Stimulated activated CD8-positive, alpha-beta memory T cell treated with anti-CD3 and anti-CD28 coated beads, Interleukin-4, amount 100 ng/mL, for 1 hour (primary cell): ENCODE data around the gene TNFRSF13B.
"Not testable (repeated sequence)": the region's sequence is repeated elsewhere in the genome, so short reads cannot be mapped to it uniquely, and the experiment has no call there.

Experiments used
- DNase-seq, 2 donors: peaks; one replicate each; pipeline ENCODE4 v3.0.0-alpha.2; 2020; ENCODE audit warnings: low read depth in 2 of 2, low spot score in 1 of 2

The TNFRSF13B gene

DNA sequence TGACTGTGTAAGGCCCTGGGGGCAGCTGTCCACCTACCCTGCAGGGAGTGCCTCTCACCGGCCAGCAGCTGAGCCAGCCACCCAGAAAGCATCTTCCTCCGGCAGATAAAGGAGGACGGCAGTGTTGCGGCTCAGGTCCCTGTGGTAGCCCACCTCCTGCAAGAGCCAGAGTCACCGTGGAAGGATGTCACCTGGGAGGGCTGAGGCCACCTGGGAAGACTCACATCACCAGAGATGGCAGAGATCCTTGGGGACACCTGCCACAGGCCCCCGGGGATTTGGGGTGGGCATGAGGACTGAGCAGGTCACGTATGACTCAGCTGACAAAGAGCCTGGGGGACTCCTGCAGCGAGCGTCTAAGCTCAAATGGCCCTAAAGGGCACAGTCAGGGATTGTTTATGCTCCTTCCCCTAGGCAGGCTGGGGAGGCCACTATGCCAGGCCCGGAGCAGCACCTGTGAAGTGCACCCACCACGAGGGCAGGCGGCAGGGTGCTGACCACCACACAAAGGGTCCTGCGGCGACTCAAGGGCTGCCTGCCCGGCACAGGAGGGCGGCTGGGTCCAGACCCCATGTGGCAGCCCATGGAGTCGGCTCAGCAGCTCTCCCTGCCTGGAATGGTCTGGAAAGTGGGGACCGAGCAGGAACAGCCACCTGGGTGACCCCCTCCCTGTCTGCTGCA lies 44.1 kb downstream of the TNFRSF13B start:
- DNase-seq: no peak

DNA sequence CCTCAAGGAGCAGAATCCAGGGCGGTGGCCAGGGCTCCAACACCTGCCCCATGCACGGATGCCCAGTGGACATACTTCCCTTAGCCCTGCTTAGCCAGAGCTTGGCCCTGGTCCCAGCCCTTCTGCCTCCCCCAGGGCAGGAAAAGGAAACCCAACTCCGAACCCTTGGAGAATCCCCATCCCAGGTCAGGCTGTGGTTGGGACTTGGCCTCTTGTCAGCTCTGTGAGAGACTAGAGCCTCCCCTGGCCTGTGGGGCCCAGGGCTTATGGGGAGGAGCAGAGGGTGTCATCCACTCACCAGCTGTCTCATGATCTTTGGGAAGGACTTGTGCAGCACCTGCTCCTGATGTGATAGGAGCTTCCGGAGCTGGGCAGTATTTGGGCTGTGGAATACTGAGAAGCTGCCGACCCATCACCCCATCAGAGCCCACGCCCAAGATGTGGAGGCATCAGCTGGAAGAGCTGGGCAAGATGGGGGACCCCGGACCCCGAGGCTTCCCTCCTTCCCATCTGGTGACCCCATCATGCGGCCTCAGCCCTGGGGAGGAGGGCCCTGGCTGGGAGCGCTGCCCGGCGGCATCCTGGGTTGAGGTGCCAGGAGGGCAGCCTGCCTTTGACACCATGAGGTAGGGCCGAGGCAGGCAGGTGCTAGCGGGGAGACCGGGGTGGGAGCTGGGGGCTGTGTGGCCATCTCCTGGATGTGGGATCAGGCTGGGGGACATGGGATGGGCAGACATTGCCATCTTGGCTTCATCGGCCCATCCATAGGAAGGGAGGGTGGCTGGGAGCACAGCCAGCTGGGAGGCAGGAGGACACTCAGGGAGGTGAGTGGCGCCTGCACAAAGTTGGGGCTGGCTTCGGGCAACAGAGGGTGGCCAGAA lies 45.1 kb downstream of the TNFRSF13B start:
- no peak for DNase-seq

DNA sequence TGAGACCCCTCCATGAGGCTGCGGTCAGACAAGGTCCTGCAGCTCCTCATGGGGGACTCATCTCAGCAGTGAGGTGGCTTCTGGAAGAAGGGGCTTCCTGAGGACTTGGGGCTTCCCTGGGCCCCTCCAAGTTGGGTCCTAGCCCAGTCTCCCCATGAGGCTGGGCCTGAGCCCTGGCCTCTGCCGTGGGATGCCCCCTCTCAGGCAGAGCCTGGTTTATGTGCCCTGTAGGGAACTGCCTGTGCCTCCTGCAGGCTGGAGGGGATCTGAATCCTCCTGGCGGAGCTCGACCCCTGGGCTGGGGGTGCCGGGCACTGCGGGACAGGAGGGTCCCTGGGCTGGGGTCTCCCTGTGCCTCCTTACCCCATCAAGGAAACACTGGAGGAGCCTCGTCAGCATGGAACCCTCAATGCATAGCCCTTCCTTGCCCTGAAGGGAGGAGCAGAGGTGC lies 45.8 kb downstream of the TNFRSF13B start:
- DNase-seq: no peak

DNA sequence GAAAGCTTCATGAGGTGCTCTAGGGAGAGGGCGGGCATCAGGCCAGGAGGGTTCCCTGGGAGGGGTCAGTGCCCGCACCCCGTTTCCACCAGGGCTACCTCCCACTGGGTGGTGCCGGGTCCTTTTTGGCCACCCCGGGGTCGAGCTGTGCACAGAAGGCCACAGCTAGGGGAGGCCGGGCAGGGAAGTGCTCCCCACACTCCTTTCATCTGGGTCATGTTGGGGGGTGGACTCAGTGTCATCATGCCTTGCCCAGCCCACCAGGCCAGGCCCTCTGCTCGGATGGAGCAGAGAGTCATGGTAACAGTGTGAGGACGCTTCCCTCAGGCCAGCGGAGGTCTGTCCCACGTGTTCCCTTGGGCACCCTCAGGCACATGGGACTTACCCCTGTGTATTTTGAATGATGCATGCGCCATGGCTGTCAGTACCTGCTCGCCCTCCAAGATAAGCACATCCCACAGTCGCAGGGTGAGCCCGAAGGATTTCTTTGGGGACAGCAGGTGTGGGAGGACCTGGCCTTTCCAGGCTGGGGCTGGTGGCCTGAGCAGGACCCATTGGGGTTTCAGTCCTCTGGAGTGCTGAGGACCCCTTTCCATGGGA lies 46.4 kb downstream of the TNFRSF13B start:
- no peak for DNase-seq

DNA sequence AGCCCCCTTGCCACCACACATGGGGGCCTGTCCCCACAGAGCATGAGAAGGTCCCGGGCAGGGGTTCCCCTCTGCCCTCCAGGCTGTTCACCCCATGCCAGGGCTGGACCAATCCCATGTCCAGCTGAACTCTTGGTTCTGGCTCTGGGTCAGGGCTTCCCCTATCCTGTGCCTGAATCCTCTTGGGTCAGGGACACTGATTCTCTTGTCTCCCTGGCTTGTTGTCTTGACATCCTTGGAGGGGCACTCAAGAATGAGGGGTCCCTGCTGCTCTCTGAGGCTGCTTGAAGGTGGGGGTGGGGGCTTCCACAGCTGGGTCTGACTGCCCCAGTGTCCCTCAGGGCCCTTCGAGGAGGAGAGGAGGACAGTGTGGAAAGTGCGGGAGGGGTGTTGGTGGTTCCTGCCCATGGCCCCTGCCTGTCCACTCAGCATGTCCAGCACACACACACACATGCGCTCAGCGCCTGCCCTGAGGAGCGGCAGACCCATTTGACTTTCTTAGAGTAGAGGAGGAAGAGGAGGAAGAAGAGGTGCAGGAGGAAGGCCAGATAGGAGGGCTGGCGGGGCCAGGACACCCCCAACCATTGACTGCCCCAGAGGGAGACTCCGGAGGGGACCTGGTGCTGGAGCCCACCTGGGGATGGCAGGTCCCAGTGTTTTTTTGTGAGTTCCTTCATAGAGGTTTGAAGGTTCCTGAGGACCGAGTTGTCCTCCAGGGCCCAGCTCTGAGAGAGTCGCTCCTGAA lies 47.0 kb downstream of the TNFRSF13B start:
- no peak for DNase-seq

DNA sequence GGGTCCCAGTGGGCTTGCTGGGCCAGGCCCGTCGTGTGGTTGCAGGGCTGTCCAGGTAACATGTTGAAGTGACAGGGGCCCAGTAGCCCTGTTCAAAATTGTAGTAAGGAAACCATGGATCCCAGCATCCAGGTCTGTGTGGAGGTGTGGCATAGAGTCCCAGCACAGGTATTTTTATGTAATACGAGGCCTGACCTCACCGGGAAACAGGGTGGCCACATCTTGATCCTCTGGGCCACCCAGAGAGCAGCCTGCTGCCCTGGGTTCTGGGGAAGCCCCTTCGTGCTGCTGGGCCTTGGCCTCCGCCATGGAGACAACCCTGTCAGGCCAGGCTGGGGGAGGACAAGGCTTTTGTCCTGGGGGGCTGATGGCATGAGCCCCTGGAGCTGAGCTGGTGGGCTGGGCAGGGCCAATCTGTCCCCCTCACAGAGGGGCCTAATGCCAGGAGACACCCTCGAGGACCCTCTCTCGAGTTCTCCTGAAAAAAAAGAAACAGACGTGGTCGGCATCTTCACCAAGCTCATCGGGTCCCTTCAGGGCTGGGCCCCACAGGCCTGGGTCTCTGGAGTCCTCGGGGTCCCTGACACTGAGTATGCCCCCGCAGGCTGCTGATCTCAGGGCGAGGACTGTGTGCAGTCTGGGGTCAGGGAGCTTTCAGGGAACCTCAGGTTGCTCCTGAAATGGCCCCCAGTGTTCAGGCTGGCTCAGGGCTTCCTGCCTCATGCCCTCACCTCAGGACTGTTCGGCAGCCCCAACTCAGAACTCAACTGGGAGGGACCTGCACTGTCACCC lies 47.8 kb downstream of the TNFRSF13B start:
- no peak for DNase-seq

DNA sequence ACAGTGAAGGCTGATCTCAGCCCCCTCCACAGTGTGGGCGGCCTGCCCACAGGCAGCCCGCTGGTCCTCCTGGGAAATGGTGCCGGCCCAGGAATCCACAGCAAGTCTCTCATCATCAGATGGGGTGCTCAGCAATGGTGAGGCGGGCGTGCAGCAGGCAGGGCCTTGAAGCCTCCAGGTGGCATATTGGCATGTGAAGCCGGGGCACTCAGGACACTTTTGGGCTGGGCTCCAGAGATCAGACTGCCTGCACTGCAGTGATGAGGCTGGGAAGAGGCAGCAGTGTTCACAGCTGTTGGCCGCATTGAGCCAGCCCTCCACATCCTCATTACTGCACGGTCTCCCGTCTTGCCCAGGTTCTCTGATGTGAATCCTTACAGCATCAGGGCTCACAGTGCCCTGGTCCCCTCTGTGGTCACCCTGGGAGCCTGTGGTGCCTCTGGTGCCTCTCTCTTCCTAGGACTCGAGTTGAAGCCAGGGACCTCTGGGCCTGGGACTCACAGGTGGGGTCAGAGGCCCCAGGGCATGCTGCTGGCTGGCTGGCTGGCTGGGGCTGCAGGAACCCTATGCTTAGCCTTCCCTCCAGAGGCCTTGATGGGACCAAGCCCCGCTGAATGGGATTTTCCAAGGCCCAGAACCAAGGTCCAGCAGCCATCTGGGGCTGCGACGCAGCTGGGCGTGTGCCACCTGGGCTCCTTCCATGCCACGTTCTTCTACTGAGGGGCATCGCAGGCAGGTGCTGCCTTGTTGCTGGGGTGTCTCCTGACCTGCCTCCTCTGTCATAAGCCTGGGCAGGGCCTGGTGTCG lies 48.6 kb downstream of the TNFRSF13B start:
- DNase-seq: no peak

DNA sequence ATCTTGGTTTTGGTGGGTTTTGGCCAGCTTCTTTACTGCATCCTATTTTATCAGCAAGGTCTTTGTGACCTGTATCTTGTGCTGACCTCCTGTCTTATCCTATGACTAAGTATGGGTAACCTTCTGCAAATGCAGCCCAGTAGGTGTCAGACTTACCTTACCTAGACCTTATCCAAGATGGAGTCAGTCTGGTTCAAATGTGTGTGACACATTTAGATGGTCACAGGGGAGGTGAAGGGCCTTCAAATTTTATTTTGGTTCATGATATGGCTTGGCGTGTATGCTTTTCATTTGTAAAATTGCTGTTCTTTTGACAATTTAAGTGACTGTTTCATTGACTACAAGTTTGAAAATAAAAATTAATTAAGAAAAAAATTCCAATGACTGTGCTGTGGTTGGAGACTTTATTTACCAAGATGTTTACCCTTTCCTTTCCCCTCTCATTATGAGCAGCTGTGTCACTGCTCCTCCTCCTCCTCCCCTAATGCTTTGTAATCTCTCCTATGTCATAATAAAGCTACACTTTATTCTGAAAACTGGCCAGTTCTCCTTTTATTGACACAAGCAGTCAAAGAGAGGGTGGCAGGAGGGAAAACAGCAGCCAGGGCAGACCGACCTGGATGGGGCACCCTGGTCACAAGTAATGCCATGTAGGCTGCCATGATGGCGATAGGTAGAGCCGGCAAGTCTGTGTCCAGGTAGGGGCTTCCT lies 49.4 kb downstream of the TNFRSF13B start:
- no peak for DNase-seq

DNA sequence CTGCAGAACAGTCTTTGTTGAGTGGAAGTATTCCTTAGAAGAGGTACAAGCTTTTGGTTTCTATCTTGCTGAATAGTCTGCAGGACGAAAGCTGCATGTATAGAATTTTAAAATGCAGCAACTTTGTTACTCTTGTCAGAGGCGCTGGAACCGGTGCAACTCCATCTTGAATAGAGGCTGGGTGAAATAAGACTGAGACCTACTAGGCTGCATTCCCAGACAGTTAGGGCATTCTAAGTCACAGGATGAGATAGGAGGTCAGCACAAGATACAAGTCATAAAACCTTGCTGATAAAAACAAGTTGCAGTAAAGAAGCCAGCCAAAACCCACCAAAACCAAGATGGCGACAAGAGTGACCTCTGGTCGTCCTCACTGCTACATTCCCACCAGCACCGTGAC lies 50.5 kb downstream of the TNFRSF13B start:
- DNase-seq: not testable (repeated sequence)

DNA sequence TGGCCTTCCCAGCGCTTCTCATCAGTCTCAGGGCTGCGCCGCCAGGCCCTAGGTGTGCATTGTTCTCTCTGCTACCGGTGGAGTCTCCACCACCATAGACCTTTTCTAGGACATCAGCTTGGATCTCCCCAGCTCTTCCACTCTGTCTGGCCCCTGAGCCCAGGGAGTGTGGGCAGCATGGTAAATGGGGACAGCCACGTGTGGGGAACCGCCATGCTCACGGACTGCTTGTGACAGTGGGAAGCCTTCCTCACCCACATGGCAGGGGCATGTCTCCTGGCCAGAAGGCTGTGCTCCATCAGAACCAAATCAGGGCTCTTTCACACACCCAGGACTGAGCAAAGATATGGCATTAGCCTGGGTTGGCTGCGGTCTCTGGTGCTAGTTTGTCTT lies 51.3 kb downstream of the TNFRSF13B start:
- DNase-seq: no peak

DNA sequence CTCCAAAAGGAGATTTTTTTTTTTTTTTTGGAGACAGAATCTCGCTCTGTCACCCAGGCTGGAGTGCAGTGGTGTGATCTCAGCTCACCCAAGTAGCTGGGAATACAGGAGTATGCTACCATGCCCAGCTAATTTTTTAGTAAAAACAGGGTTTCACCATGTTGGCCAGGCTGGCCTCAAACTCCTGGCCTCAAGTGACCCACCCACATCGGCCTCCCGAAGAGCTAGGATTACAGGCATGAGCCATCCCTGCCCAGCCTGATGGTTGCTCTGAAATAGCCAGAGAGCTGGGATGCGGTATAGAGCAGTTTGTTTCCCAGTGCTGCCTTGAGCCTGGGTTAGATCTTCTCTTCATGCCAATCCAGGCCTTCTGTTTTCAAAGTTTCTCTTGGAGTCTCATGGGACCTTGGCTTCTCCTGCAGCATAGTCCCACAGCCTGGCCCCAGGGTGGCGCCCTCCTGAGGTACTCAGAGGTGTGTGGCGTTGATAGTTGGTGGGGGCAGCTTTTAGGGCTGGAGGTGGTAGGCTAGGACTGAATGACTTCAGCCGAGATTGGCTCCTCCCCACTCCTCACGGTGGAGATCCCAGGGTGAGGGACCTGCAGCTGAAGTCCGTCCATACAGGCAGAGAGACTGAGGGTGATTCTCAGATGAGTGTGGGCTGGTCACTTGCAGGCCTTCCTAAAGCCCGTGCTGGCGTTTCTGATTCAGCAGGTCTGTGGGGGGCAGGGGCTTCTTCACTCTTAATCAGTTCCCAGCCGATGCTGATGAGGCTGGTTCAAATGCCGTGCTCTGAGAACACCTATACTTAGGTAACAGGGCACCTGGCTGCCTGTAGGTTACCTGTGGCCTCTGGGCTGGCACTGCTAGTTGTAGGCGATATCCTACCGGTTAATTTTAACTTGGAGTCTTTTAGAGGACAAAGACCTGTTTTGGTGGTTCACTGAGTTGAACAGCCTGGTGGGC lies 52.0 kb downstream of the TNFRSF13B start:
- DNase-seq: no peak

DNA sequence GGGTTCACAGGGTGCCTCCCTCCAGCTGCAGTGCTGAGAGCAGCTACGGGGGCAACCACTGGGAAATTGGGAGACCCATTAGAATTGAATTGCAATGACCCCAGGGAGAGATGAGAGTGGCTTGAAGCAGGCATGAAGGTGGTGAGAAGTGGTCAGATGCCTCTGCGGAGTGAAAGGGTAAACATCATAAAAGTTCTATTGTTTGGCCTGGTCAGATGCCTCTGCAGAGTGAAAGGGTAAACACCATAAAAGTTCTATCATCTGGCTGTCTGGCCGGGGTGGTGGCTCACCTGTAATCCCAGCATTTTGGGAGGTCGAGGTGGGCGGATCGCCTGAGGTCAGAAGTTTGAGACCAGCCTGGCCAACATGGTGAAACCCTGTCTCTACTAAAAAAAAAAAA lies 53.5 kb downstream of the TNFRSF13B start:
- no peak for DNase-seq

DNA sequence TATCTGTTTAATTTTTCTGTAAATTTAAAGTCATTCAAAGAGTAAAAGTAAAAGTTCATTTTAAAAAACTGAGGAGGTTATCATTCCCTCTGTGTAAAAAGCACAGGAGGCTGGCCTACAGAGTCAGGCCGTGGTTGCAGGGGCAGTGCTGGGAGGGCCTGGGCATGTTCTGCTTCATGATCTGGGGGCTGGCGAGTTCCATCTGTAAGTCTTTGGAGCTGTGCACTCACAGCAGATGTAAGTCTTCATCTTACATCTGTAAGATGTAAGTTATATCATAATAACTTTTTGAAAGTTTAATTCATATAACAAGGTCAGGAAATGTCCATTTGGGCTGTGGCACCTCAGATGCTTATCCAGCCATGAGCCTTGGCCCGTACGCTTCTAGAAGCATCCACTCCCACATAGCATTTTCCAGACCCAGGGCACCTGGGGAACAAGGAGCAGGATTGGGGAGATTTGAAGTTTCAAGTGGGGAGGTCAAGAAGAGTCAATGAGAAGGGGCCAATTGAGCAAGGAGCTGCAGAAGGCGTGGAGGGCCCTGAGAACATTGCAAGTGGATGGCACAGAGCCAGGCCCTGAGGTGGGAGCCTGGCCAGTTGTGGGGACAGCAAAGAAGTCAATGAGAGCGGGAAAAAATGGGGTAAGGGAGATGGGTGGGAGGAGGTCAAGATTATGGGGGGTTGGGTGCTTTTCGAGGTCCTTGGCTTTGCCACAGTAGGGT lies 54.1 kb downstream of the TNFRSF13B start:
- DNase-seq: no peak

DNA sequence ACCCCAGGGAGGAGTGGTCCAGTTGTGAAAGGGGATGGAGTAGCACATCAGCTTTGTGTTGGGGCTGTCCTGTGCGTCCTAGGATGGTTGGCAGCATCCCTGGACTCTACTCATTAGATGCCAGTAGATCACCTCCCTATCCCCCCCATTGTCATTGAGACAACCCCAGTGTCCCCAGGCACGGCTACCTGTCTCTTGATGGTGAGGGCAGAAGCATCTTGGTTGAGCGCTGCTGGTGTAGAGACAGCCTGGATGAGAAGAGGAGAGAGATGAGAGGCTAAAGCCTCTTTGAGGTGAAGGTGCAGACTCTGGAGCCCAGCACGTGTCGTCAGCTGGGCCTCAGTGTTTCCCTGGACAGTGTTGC lies 55.4 kb downstream of the TNFRSF13B start:
- DNase-seq: no peak

DNA sequence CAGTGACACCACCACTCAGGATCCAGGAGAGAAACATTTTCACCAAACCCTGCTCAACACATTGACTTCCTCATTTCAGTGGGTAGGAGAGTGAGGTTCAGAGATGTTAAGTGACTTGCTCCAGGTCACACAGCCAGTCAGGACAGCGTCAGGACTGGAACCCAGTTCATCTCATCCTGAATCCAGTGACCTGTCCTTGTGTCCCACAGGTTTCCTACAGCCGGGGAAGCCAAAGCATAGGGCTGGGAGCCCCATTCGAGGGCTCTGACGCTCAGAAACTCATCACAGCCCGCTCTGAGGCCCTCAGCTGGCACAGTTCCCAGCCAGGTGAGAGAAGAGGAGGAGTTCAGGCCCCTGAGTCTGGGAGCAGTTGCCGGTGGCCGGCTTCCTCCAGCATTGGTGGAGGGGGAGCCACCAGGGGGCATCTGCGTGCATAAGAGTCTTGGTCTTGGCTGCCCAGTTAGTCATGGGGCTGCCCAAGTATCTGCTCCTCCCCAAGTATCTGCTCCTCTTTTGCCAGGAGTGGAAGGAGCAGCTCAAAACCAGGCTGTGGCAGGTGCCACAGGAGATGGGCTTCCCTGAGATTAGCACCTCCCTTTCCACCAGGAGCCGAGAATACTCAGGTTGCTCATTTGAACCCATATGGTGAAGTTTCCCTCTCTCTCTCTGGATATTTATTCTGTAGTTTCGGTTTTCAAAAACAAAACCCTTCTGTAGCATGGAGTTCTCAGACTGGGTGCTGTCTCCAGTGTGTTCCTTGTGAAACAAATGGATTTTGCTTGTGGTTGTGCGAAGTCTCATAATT lies 56.0 kb downstream of the TNFRSF13B start:
- DNase-seq: no peak

DNA sequence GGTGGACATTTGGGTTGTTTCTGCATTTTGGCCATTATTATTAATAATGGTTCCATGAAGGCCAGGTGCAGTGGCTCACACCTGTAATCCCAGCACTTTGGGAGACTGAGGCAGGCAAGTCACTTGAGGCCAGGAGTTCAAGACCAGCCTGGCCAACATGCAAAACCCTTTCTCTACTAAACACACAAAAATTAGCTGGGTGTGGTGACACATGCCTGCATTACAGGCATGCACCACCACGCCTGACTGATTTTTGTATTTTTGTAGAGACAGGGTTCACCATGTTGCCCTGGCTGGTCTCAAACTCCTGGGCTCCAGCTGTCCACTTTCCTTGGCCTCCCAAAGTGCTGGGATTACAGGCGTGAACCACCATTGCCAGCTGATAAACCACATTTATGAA lies 58.5 kb downstream of the TNFRSF13B start:
- no peak for DNase-seq
